ENCODE measurements around the gene SMARCA4.
"Not testable (repeated sequence)": the region's sequence is repeated elsewhere in the genome, so short reads cannot be mapped to it uniquely, and the experiment has no call there.

DNA sequence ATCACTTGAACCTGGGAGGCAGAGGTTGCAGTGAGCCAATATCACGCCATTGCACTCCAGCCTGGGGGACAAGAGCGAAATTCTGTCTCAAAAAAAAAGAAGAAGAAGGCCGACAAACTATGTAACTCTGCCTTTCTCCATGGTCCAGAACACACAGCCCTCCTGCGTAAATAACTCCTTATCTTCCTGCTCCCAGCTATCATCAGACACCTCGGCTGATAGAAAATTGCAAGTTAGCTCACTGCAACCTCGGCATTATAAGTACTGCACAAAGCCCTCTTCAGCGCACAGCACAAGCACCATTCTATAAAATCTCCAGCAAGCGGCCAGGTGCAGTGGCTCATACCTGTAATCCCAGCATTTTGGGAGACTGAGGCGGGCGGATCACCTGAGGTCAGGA, 142.8 kb downstream of the SMARCA4 start:
- TF ChIP-seq, protein P1, sequence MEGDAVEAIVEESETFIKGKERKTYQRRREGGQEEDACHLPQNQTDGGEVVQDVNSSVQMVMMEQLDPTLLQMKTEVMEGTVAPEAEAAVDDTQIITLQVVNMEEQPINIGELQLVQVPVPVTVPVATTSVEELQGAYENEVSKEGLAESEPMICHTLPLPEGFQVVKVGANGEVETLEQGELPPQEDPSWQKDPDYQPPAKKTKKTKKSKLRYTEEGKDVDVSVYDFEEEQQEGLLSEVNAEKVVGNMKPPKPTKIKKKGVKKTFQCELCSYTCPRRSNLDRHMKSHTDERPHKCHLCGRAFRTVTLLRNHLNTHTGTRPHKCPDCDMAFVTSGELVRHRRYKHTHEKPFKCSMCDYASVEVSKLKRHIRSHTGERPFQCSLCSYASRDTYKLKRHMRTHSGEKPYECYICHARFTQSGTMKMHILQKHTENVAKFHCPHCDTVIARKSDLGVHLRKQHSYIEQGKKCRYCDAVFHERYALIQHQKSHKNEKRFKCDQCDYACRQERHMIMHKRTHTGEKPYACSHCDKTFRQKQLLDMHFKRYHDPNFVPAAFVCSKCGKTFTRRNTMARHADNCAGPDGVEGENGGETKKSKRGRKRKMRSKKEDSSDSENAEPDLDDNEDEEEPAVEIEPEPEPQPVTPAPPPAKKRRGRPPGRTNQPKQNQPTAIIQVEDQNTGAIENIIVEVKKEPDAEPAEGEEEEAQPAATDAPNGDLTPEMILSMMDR (IDR thresholded peaks at IDR 0.05) = not testable (repeated sequence)
- not testable (repeated sequence) for TF ChIP-seq SIN3A (IDR thresholded peaks at IDR 0.05; ENCODE audit: borderline replicate concordance, insufficient read depth, low read depth, low read length); POLR2AphosphoS5 (IDR thresholded peaks at IDR 0.05; ENCODE audit: low read depth, low read length); TCF7L2 (IDR thresholded peaks at IDR 0.05; ENCODE audit: low read depth, low read length)
- TF ChIP-seq, protein P2, sequence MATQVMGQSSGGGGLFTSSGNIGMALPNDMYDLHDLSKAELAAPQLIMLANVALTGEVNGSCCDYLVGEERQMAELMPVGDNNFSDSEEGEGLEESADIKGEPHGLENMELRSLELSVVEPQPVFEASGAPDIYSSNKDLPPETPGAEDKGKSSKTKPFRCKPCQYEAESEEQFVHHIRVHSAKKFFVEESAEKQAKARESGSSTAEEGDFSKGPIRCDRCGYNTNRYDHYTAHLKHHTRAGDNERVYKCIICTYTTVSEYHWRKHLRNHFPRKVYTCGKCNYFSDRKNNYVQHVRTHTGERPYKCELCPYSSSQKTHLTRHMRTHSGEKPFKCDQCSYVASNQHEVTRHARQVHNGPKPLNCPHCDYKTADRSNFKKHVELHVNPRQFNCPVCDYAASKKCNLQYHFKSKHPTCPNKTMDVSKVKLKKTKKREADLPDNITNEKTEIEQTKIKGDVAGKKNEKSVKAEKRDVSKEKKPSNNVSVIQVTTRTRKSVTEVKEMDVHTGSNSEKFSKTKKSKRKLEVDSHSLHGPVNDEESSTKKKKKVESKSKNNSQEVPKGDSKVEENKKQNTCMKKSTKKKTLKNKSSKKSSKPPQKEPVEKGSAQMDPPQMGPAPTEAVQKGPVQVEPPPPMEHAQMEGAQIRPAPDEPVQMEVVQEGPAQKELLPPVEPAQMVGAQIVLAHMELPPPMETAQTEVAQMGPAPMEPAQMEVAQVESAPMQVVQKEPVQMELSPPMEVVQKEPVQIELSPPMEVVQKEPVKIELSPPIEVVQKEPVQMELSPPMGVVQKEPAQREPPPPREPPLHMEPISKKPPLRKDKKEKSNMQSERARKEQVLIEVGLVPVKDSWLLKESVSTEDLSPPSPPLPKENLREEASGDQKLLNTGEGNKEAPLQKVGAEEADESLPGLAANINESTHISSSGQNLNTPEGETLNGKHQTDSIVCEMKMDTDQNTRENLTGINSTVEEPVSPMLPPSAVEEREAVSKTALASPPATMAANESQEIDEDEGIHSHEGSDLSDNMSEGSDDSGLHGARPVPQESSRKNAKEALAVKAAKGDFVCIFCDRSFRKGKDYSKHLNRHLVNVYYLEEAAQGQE (IDR thresholded peaks at IDR 0.05; ENCODE audit: insufficient read depth in 1 of 2, low read depth in 2 of 2, low read length in 1 of 2) = not testable (repeated sequence)

Data from Panc1 (cell line).